ENCODE measurements around the gene LRRC3. TPM values are rescaled to one million over a fixed set of nuclear protein-coding genes. Genes with fewer than 3 reads are reported as not detected.

The LRRC3 gene
- total RNA-seq, 1 experiment from 2014 or later: 5.7 TPM

DNA sequence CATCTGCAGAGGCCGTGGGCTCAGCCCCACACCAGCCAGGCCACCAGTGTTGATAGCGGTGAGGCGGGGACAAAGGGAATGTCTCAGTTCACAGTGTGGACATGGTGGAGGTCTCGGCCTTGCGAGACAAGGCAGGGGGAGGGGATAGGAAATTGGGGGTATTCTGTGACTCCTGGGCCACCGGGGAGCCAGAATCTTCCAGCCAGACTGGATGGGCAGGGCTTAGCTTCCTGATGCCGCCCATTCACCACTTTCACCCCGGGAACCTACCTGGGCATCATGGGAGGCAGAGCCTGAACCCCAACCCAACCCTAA, 5.1 kb downstream of the LRRC3 start:
- H3K27me3 Mint-ChIP-seq (ENCODE audit: low read depth): no peaks in the 10 kb centered on the region
- no peaks in the 10 kb centered on the region for H3K36me3 Mint-ChIP-seq
- no peaks in the 10 kb centered on the region for H3K9me3 Mint-ChIP-seq
- ChIA-PET CTCF (interaction anchor here (1.8 kb wide), 1 partner anchor 91 kb away, joined by 4 read pairs; no protein-coding TSS in a partner anchor), POLR2A (no interaction called here)
- TF ChIP-seq GABPB1 (CRISPR knock-in tag; IDR thresholded peaks at IDR 0.05) (no peak), MXD4 (CRISPR knock-in tag; IDR thresholded peaks at IDR 0.05; ENCODE audit: borderline replicate concordance) (no peak), SOX15 (CRISPR knock-in tag; IDR thresholded peaks at IDR 0.05) (no peak), EMX1 (CRISPR knock-in tag; IDR thresholded peaks at IDR 0.05) (no peak), CREM (CRISPR knock-in tag; IDR thresholded peaks at IDR 0.05) (no peak), SP1 (CRISPR knock-in tag; conservative IDR thresholded peaks at IDR 0.05) (no peak), ETV6 (CRISPR knock-in tag; IDR thresholded peaks at IDR 0.05) (no peak), ZNF232 (CRISPR knock-in tag; IDR thresholded peaks at IDR 0.05) (no peak), ZNF671 (CRISPR knock-in tag; IDR thresholded peaks at IDR 0.05) (no peak), ZNF138 (CRISPR knock-in tag; conservative IDR thresholded peaks at IDR 0.05) (no peak), ZNF263 (CRISPR knock-in tag; IDR thresholded peaks at IDR 0.05; ENCODE audit: low read depth) (no peak), PRRX2 (CRISPR knock-in tag; IDR thresholded peaks at IDR 0.05) (no peak), FOXJ3 (CRISPR knock-in tag; IDR thresholded peaks at IDR 0.05; ENCODE audit: borderline replicate concordance) (no peak), SMAD3 (CRISPR knock-in tag; IDR thresholded peaks at IDR 0.05; ENCODE audit: borderline replicate concordance) (no peak)
- TF ChIP-seq, protein P1, sequence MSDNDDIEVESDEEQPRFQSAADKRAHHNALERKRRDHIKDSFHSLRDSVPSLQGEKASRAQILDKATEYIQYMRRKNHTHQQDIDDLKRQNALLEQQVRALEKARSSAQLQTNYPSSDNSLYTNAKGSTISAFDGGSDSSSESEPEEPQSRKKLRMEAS (CRISPR knock-in tag; IDR thresholded peaks at IDR 0.05): no peak
- TF ChIP-seq, protein P2, sequence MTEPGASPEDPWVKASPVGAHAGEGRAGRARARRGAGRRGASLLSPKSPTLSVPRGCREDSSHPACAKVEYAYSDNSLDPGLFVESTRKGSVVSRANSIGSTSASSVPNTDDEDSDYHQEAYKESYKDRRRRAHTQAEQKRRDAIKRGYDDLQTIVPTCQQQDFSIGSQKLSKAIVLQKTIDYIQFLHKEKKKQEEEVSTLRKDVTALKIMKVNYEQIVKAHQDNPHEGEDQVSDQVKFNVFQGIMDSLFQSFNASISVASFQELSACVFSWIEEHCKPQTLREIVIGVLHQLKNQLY (CRISPR knock-in tag; IDR thresholded peaks at IDR 0.05): no peak
- TF ChIP-seq, protein P3, sequence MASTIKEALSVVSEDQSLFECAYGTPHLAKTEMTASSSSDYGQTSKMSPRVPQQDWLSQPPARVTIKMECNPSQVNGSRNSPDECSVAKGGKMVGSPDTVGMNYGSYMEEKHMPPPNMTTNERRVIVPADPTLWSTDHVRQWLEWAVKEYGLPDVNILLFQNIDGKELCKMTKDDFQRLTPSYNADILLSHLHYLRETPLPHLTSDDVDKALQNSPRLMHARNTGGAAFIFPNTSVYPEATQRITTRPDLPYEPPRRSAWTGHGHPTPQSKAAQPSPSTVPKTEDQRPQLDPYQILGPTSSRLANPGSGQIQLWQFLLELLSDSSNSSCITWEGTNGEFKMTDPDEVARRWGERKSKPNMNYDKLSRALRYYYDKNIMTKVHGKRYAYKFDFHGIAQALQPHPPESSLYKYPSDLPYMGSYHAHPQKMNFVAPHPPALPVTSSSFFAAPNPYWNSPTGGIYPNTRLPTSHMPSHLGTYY (CRISPR knock-in tag; IDR thresholded peaks at IDR 0.05): no peak
- TF ChIP-seq, protein P4, sequence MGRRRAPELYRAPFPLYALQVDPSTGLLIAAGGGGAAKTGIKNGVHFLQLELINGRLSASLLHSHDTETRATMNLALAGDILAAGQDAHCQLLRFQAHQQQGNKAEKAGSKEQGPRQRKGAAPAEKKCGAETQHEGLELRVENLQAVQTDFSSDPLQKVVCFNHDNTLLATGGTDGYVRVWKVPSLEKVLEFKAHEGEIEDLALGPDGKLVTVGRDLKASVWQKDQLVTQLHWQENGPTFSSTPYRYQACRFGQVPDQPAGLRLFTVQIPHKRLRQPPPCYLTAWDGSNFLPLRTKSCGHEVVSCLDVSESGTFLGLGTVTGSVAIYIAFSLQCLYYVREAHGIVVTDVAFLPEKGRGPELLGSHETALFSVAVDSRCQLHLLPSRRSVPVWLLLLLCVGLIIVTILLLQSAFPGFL (CRISPR knock-in tag; IDR thresholded peaks at IDR 0.05; ENCODE audit: borderline replicate concordance): no peak
- DNase-seq (ENCODE audit: low spot score) (no peak), ATAC-seq (no peak)
- no peak overlapping the region for H3K27ac Mint-ChIP-seq
- H3K4me3 Mint-ChIP-seq: no peak overlapping the region
- 0 out of 2 replicates have a peak, but pooled peaks cover 4% of the 10 kb centered on the region for H3K4me1 Mint-ChIP-seq

DNA sequence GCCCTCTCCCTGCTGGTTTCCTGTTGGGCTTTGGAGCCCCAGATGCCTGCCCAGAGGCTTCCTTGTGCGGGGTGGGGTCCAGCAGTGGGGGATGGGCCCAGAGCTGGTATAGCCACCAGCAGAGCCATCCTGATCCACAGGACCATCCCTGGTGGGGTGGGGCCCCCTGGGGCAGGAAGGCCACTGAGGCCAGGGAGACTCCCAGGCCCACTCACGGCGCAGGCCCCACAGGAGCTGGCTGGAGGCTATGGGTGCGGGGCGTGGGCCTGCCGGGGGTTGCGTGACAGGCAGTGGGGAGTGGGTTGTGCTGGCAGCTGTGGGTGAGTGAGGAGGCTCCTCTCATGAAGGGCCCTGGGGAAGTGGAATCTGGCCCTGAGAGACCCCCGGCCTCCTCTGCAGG, 5.7 kb downstream of the LRRC3 start:
- Mint-ChIP-seq H3K4me3 (no peak overlapping the region), H3K27ac (no peak overlapping the region), H3K27me3 (ENCODE audit: low read depth) (no peaks in the 10 kb centered on the region), H3K36me3 (no peaks in the 10 kb centered on the region), H3K4me1 (0 out of 2 replicates have a peak, but pooled peaks cover 4% of the 10 kb centered on the region), H3K9me3 (no peaks in the 10 kb centered on the region)
- no peak for DNase-seq (ENCODE audit: low spot score)
- ChIA-PET CTCF (interaction anchor here (1.1 to 1.9 kb wide), 6 partner anchors 17 to 157 kb away, joined by 3 to 6 read pairs (median 4); no protein-coding TSS in a partner anchor), POLR2A (no interaction called here)
- no peak for TF ChIP-seq GABPB1 (CRISPR knock-in tag; IDR thresholded peaks at IDR 0.05)
- TF ChIP-seq, protein P5, sequence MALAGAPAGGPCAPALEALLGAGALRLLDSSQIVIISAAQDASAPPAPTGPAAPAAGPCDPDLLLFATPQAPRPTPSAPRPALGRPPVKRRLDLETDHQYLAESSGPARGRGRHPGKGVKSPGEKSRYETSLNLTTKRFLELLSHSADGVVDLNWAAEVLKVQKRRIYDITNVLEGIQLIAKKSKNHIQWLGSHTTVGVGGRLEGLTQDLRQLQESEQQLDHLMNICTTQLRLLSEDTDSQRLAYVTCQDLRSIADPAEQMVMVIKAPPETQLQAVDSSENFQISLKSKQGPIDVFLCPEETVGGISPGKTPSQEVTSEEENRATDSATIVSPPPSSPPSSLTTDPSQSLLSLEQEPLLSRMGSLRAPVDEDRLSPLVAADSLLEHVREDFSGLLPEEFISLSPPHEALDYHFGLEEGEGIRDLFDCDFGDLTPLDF (CRISPR knock-in tag; IDR thresholded peaks at IDR 0.05): no peak
- TF ChIP-seq, protein P6, sequence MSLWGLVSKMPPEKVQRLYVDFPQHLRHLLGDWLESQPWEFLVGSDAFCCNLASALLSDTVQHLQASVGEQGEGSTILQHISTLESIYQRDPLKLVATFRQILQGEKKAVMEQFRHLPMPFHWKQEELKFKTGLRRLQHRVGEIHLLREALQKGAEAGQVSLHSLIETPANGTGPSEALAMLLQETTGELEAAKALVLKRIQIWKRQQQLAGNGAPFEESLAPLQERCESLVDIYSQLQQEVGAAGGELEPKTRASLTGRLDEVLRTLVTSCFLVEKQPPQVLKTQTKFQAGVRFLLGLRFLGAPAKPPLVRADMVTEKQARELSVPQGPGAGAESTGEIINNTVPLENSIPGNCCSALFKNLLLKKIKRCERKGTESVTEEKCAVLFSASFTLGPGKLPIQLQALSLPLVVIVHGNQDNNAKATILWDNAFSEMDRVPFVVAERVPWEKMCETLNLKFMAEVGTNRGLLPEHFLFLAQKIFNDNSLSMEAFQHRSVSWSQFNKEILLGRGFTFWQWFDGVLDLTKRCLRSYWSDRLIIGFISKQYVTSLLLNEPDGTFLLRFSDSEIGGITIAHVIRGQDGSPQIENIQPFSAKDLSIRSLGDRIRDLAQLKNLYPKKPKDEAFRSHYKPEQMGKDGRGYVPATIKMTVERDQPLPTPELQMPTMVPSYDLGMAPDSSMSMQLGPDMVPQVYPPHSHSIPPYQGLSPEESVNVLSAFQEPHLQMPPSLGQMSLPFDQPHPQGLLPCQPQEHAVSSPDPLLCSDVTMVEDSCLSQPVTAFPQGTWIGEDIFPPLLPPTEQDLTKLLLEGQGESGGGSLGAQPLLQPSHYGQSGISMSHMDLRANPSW (CRISPR knock-in tag; conservative IDR thresholded peaks at IDR 0.05; ENCODE audit: low read depth): no peak
- TF ChIP-seq, protein P7, sequence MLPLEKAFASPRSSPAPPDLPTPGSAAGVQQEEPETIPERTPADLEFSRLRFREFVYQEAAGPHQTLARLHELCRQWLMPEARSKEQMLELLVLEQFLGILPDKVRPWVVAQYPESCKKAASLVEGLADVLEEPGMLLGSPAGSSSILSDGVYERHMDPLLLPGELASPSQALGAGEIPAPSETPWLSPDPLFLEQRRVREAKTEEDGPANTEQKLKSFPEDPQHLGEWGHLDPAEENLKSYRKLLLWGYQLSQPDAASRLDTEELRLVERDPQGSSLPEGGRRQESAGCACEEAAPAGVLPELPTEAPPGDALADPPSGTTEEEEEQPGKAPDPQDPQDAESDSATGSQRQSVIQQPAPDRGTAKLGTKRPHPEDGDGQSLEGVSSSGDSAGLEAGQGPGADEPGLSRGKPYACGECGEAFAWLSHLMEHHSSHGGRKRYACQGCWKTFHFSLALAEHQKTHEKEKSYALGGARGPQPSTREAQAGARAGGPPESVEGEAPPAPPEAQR (CRISPR knock-in tag; IDR thresholded peaks at IDR 0.05): no peak
- no peak for ATAC-seq
